HCT116 (cell line): Measurements from ENCODE around the gene SDHAF4. TPM values are rescaled to one million over a fixed set of nuclear protein-coding genes. Genes with fewer than 3 reads are reported as not detected.

Experiments used
- ATAC-seq: fragments of 200-7000 bp; cut with Tn5 transposase; 2 replicates; pipeline ENCODE4 v1.9.1; 2020; ENCODE audit warnings: mild to moderate bottlenecking, moderate library complexity
- BruUV-seq: library from RNA; stranded (reverse); fragments of 400-500 nt; replicated peaks from 2 replicates; lab custom pipeline; 2021; lab: Mats Ljungman, UMichigan
- CTCF ChIA-PET: fragments of 300-600 bp; sonication (Branson Sonifier 250); formaldehyde crosslinking; loops from one replicate; lab custom pipeline; 2021; ENCODE audit warnings: antibody characterized with exemption; lab: Charles Lee
- POLR2A ChIA-PET: fragments of 300-600, 350-600 bp; sonication (Branson Sonifier 250); formaldehyde crosslinking; loops from one replicate; lab custom pipeline; 2021; ENCODE audit warnings: antibody characterized with exemption; lab: Charles Lee
- RAD21 ChIA-PET, 2 experiments: fragments of 300-600 bp; sonication (Branson Sonifier 250); formaldehyde crosslinking; loops; one replicate each; lab custom pipeline; 2023; ENCODE audit warnings: low total read pairs in 2 of 2; ENCODE audit not compliant: uncharacterized antibody in 2 of 2, unreplicated experiment in 2 of 2, low non-redundant PET in 1 of 2; lab: Charles Lee
- DNase-seq: peaks from one replicate; pipeline ENCODE4 v3.0.0-alpha.2; 2010; ENCODE audit warnings: low read depth, low spot score
- H2AFZ ChIP-seq: fragments of 200-600 bp; shearing (Covaris generic), sonication (generic); 2 replicates; pipeline ENCODE4 v1.6.1; 2017; ENCODE audit warnings: low read depth, mixed run types, mixed read lengths, antibody characterized with exemption, low read length; ENCODE audit not compliant: poor library complexity, severe bottlenecking
- H3K27ac ChIP-seq: 2 replicates; pipeline ENCODE4 v1.5.1; 2012; ENCODE audit warnings: low read depth, low read length
- H3K27me3 ChIP-seq: fragments of 200-600 bp; sonication (generic); 2 replicates; pipeline ENCODE4 v1.6.1; 2016; ENCODE audit warnings: mixed run types, low read length, mixed read lengths; ENCODE audit not compliant: insufficient read depth
- H3K36me3 ChIP-seq, 2 experiments: fragments of 200-500 bp in 1 of 2; fragments of 200-600 bp in 1 of 2; sonication (Bioruptor generic) in 1 of 2; sonication (generic) in 1 of 2; 2 replicates each; pipeline versions ENCODE4 v1.5.1 to v1.6.1; 2014 to 2016; ENCODE audit warnings: low read length in 2 of 2, inconsistent platforms in 1 of 2, mixed read lengths in 1 of 2, mixed run types in 1 of 2; ENCODE audit not compliant: insufficient read depth in 2 of 2, control insufficient read depth in 1 of 2
- H3K4me1 ChIP-seq, 2 experiments: fragments of 200-600 bp in 1 of 2; sonication (generic) in 1 of 2; 2 replicates each; pipeline versions ENCODE4 v1.5.1 to v1.6.1; 2012 to 2017; ENCODE audit warnings: low read length in 2 of 2, inconsistent platforms in 1 of 2, mild to moderate bottlenecking in 1 of 2, mixed read lengths in 1 of 2, mixed run types in 1 of 2, moderate library complexity in 1 of 2; ENCODE audit not compliant: insufficient read depth in 2 of 2, control insufficient read depth in 1 of 2
- H3K4me2 ChIP-seq: fragments of 200-600 bp; sonication (generic); 2 replicates; pipeline ENCODE4 v1.6.1; 2017; ENCODE audit warnings: mixed run types, low read length, mixed read lengths
- H3K4me3 ChIP-seq, 2 experiments: fragments of 200-600 bp in 1 of 2; sonication (generic) in 1 of 2; replicated peaks in 1 of 2; 2 replicates each; pipeline ENCODE4 v1.5.1; 2011 to 2016; ENCODE audit warnings: low read length in 2 of 2, control low read depth in 1 of 2, low read depth in 1 of 2, mild to moderate bottlenecking in 1 of 2, mixed read lengths in 1 of 2, mixed run types in 1 of 2
- H3K79me2 ChIP-seq: fragments of 200-600 bp; sonication (generic); 2 replicates; pipeline ENCODE4 v1.6.1; 2017; ENCODE audit warnings: mild to moderate bottlenecking, mixed run types, low read length, moderate library complexity, mixed read lengths; ENCODE audit not compliant: insufficient read depth
- H3K9ac ChIP-seq: fragments of 200-600 bp; sonication (generic); 2 replicates; pipeline ENCODE4 v1.6.1; 2016; ENCODE audit warnings: low read length, mixed read lengths
- H3K9me2 ChIP-seq: fragments of 200-600 bp; sonication (generic), shearing (Covaris generic); 2 replicates; pipeline ENCODE4 v1.6.1; 2017; ENCODE audit warnings: mixed run types, mild to moderate bottlenecking, moderate library complexity; ENCODE audit not compliant: insufficient read depth
- H3K9me3 ChIP-seq, 2 experiments: fragments of 200-500 bp in 1 of 2; fragments of 200-600 bp in 1 of 2; sonication (Bioruptor generic) in 1 of 2; sonication (generic) in 1 of 2; 2 replicates each; pipeline ENCODE4 v1.6.1; 2014 to 2017; ENCODE audit warnings: low read length in 2 of 2, mixed read lengths in 2 of 2, inconsistent platforms in 1 of 2, low read depth in 1 of 2, mild to moderate bottlenecking in 1 of 2, mixed run types in 1 of 2, moderate library complexity in 1 of 2; ENCODE audit not compliant: control insufficient read depth in 1 of 2, insufficient read depth in 1 of 2
- H4K20me1 ChIP-seq: fragments of 200-600 bp; sonication (generic), shearing (Covaris generic); 2 replicates; pipeline ENCODE4 v1.6.1; 2017; ENCODE audit warnings: mixed run types, mild to moderate bottlenecking, moderate library complexity; ENCODE audit not compliant: insufficient read depth
- CBX3 ChIP-seq: IDR thresholded peaks from 2 replicates; pipeline ENCODE4 v1.6.1; 2012; ENCODE audit warnings: low read depth
- CEBPB ChIP-seq: IDR thresholded peaks from 2 replicates; pipeline ENCODE4 v1.6.1; 2012; ENCODE audit warnings: low read depth
- EGR1 ChIP-seq: IDR thresholded peaks from 2 replicates; pipeline ENCODE4 v1.6.1; 2012; ENCODE audit warnings: low read depth
- ELF1 ChIP-seq: IDR thresholded peaks from 2 replicates; pipeline ENCODE4 v1.6.1; 2012; ENCODE audit warnings: low read depth, borderline replicate concordance
- EZH2phosphoT487 ChIP-seq: fragments of 200-600 bp; IDR thresholded peaks from 2 replicates; pipeline ENCODE4 v1.6.1; 2018; ENCODE audit warnings: antibody characterized with exemption, borderline replicate concordance
- JUND ChIP-seq: IDR thresholded peaks from 2 replicates; pipeline ENCODE4 v1.6.1; 2012
- MAX ChIP-seq: IDR thresholded peaks from 2 replicates; pipeline ENCODE4 v1.6.1; 2012
- POLR2AphosphoS5 ChIP-seq: IDR thresholded peaks from 2 replicates; pipeline ENCODE4 v1.6.1; 2011; ENCODE audit warnings: mild to moderate bottlenecking, low read depth, low read length, moderate library complexity
- RAD21 ChIP-seq: IDR thresholded peaks from 2 replicates; pipeline ENCODE4 v1.6.1; 2012; ENCODE audit warnings: low read depth, mild to moderate bottlenecking
- REST ChIP-seq: IDR thresholded peaks from 2 replicates; pipeline ENCODE4 v1.6.1; 2012; ENCODE audit warnings: low read depth
- SIN3A ChIP-seq: IDR thresholded peaks from 2 replicates; pipeline ENCODE4 v1.6.1; 2012; ENCODE audit warnings: low read depth
- SP1 ChIP-seq: IDR thresholded peaks from 2 replicates; pipeline ENCODE4 v1.6.1; 2012; ENCODE audit warnings: low read depth
- SRF ChIP-seq: IDR thresholded peaks from 2 replicates; pipeline ENCODE4 v1.6.1; 2012; ENCODE audit warnings: low read depth
- YY1 ChIP-seq: IDR thresholded peaks from 2 replicates; pipeline ENCODE4 v1.6.1; 2011; ENCODE audit warnings: low read length, low read depth, moderate library complexity, mild to moderate bottlenecking; ENCODE audit not compliant: insufficient replicate concordance; ENCODE audit errors: extremely low read depth
- ZBTB33 ChIP-seq: IDR thresholded peaks from 2 replicates; pipeline ENCODE4 v1.6.1; 2011; ENCODE audit warnings: mild to moderate bottlenecking, low read length, moderate library complexity; ENCODE audit not compliant: insufficient replicate concordance; ENCODE audit errors: extremely low read depth
- ZFX ChIP-seq: fragments of 450-650 bp; IDR thresholded peaks from 2 replicates; pipeline ENCODE4 v1.6.1; 2017
- ZNF274 ChIP-seq: fragments of 200-500 bp; sonication (Bioruptor generic); IDR thresholded peaks from 2 replicates; pipeline ENCODE4 v1.6.1; 2014; ENCODE audit warnings: mild to moderate bottlenecking, low read depth, low read length, inconsistent platforms
- intact Hi-C: fragments of 100-400 bp; cut with micrococcal nuclease; formaldehyde crosslinking; loops from 2 replicates; pipeline ENCODE4 v1.10.0; 2022
- total RNA-seq: library from RNA; stranded (reverse); gene quantifications from one replicate; pipeline ENCODE4 v1.2.1, GENCODE V29; 2021; ENCODE audit not compliant: unreplicated experiment

The SDHAF4 gene
- total RNA-seq, 1 experiment from 2014 or later, result 8.9 TPM

GRCh38 chr6:70552974-70553373, 13.8 kb upstream of the SDHAF4 start (continued):
- no peak for TF ChIP-seq REST
- no peak for TF ChIP-seq MAX
- no peak for TF ChIP-seq POLR2AphosphoS5
- no peak for TF ChIP-seq ZFX
- no peak for TF ChIP-seq SP1
- TF ChIP-seq ZNF274, result no peak

GRCh38 chr6:70557998-70558397, 8.7 kb upstream of the SDHAF4 start:
- H3K9me3 ChIP-seq, result no peaks in the 10 kb centered on the region
- ChIA-PET POLR2A (interaction anchor here (1.3 kb wide), 1 partner anchor 145 kb away, joined by 4 read pairs; the partner anchor contains the start of gene FAM135A), CTCF (no interaction called here), RAD21 (no interaction called here)
- no peak overlapping the region for H3K27ac ChIP-seq
- 0 out of 4 replicates have a peak, but pooled peaks cover 0 to 2% of the 10 kb centered on the region in 2 experiments for H3K36me3 ChIP-seq
- DNase-seq, result no peak
- no peak overlapping the region for H3K4me3 ChIP-seq
- H2AFZ ChIP-seq, result no peak overlapping the region
- no TSS peak for BruUV-seq
- H4K20me1 ChIP-seq, result no peaks in the 10 kb centered on the region
- no peaks in the 10 kb centered on the region for H3K27me3 ChIP-seq
- TF ChIP-seq SP1, result no peak
- TF ChIP-seq SIN3A, result no peak
- no peak for TF ChIP-seq YY1
- TF ChIP-seq RAD21, result no peak
- no peak for TF ChIP-seq ZBTB33
- no peak for TF ChIP-seq EGR1
- TF ChIP-seq CBX3, result no peak
- TF ChIP-seq ELF1, result no peak
- no peak for TF ChIP-seq POLR2AphosphoS5
- TF ChIP-seq CEBPB, result no peak
- TF ChIP-seq EZH2phosphoT487, result no peak
- TF ChIP-seq ZFX, result no peak
- TF ChIP-seq JUND, result no peak
- TF ChIP-seq ZNF274, result no peak
- TF ChIP-seq SRF, result no peak
- no peaks in the 10 kb centered on the region for H3K4me1 ChIP-seq
- H3K9me2 ChIP-seq, result no peaks in the 10 kb centered on the region
- H3K4me2 ChIP-seq, result no peak overlapping the region
- intact Hi-C loops, result no loop called here
- ATAC-seq, result no peak
- no peaks in the 10 kb centered on the region for H3K79me2 ChIP-seq
- H3K9ac ChIP-seq, result no peak overlapping the region
